Measurements from ENCODE around the gene CFAP221.

CFAP221 gene

GRCh38 chr2:119668546-119668945 lies 124.3 kb downstream of the CFAP221 start:
- DNase-seq (ENCODE audit: low read depth, low spot score): no peak
- in situ Hi-C loops (cut with HindIII; ENCODE audit: low sequenced_read_pairs): no loop called here
- no peak overlapping the region for H3K4me3 ChIP-seq (ENCODE audit: low read depth, low read length)
- no peak for TF ChIP-seq CTCF (IDR thresholded peaks at IDR 0.05; ENCODE audit: low read depth, low read length)

- no peak for TF ChIP-seq CTCF (IDR thresholded peaks at IDR 0.05; ENCODE audit: low read depth, low read length)
- in situ Hi-C loops (cut with HindIII; ENCODE audit: low sequenced_read_pairs): no loop called here
- DNase-seq (ENCODE audit: low read depth, low spot score): no peak
- H3K4me3 ChIP-seq (ENCODE audit: low read depth, low read length): no peak overlapping the region
Observed at GRCh38 chr2:119671016-119671415, 126.8 kb downstream of the CFAP221 start.

GRCh38 chr2:119671752-119672151 lies 127.5 kb downstream of the CFAP221 start:
- TF ChIP-seq CTCF (IDR thresholded peaks at IDR 0.05; ENCODE audit: low read depth, low read length): no peak
- H3K4me3 ChIP-seq (ENCODE audit: low read depth, low read length): no peak overlapping the region
- in situ Hi-C loops (cut with HindIII; ENCODE audit: low sequenced_read_pairs): no loop called here

GRCh38 chr2:119672161-119672862 lies 128.1 kb downstream of the CFAP221 start:
- H3K4me3 ChIP-seq (ENCODE audit: low read depth, low read length): no peak overlapping the region
- in situ Hi-C loops (cut with HindIII; ENCODE audit: low sequenced_read_pairs): no loop called here
- DNase-seq (ENCODE audit: low read depth, low spot score): no peak
- no peak for TF ChIP-seq CTCF (IDR thresholded peaks at IDR 0.05; ENCODE audit: low read depth, low read length)

More at GRCh38 chr2:119671752-119672151, 127.5 kb downstream of the CFAP221 start:
- DNase-seq (ENCODE audit: low read depth, low spot score): no peak

GRCh38 chr2:119673796-119674195 lies 129.5 kb downstream of the CFAP221 start:
- H3K4me3 ChIP-seq (ENCODE audit: low read depth, low read length): no peak overlapping the region
- no peak for TF ChIP-seq CTCF (IDR thresholded peaks at IDR 0.05; ENCODE audit: low read depth, low read length)
- DNase-seq (ENCODE audit: low read depth, low spot score): no peak
- in situ Hi-C loops (cut with HindIII; ENCODE audit: low sequenced_read_pairs): no loop called here

GRCh38 chr2:119674711-119675500 lies 130.7 kb downstream of the CFAP221 start:
- H3K4me3 ChIP-seq (ENCODE audit: low read depth, low read length): no peak overlapping the region
- TF ChIP-seq CTCF (IDR thresholded peaks at IDR 0.05; ENCODE audit: low read depth, low read length): no peak
- no peak for DNase-seq (ENCODE audit: low read depth, low spot score)
- in situ Hi-C loops (cut with HindIII; ENCODE audit: low sequenced_read_pairs): no loop called here
